Heart left ventricle (tissue), 16 donors: ENCODE measurements around the gene IL10RB. TPM values are rescaled to one million over a fixed set of nuclear protein-coding genes. Genes with fewer than 3 reads are reported as not detected.

Experiments used
- ATAC-seq, 4 donors: fragments of 200-7000 bp; cut with Tn5 transposase; one replicate each; pipeline ENCODE4 v1.9.1; 2020 to 2022; ENCODE audit warnings: moderate library complexity in 4 of 4, mild to moderate bottlenecking in 3 of 4, moderate number of reproducible peaks in 1 of 4
- DNase-seq, 5 donors: peaks; one replicate each; pipeline ENCODE4 v3.0.0-alpha.2; 2020
- H3K27ac ChIP-seq, 12 donors: fragments of 200-600 bp; sonication (generic) in 4 of 12; one replicate each; pipeline versions ENCODE4 v1.5.0 to v1.8.0; 2016 to 2022; ENCODE audit warnings: mild to moderate bottlenecking in 2 of 12
- H3K27me3 ChIP-seq, 9 donors: fragments of 200-600 bp; sonication (generic) in 2 of 9; one replicate each; pipeline versions ENCODE4 v1.5.1 to v1.8.0; 2016 to 2022; ENCODE audit warnings: mild to moderate bottlenecking in 3 of 9
- H3K36me3 ChIP-seq, 9 donors: fragments of 200-600 bp; sonication (generic) in 2 of 9; one replicate each; pipeline versions ENCODE4 v1.5.0 to v1.8.0; 2018 to 2022; ENCODE audit warnings: mild to moderate bottlenecking in 2 of 9
- H3K4me1 ChIP-seq, 12 donors: fragments of 200-600 bp; sonication (generic) in 4 of 12; one replicate each; pipeline versions ENCODE4 v1.5.0 to v1.8.0; 2016 to 2022; ENCODE audit warnings: mild to moderate bottlenecking in 3 of 12
- H3K4me3 ChIP-seq, 12 donors: fragments of 200-600 bp; sonication (generic) in 4 of 12; one replicate each; pipeline versions ENCODE4 v1.5.0 to v1.8.0; 2017 to 2022; ENCODE audit warnings: mild to moderate bottlenecking in 9 of 12, moderate library complexity in 4 of 12
- H3K9me3 ChIP-seq, 12 donors: fragments of 200-600 bp; sonication (generic) in 4 of 12; one replicate each; pipeline versions ENCODE4 v1.5.0 to v1.8.0; 2016 to 2022; ENCODE audit warnings: mild to moderate bottlenecking in 1 of 12
- POLR2A ChIP-seq, 2 donors: fragments of 450-650 bp; IDR thresholded peaks; one replicate each; pipeline ENCODE4 v1.6.1; 2017; ENCODE audit warnings: antibody characterized with exemption in 2 of 2, mild to moderate bottlenecking in 2 of 2, moderate library complexity in 2 of 2
- WGBS, 4 donors: extraction: QIAGEN DNeasy Blood & Tissue Kit in 2 of 4; methylation state at CpG; one replicate each; pipeline versions ENCODE4 v1.1.5 to v1.1.7; 2013 to 2018; 5-methylcytosine and 5-hydroxymethylcytosine counted together
- intact Hi-C, 10 donors: fragments of 100-400 bp; cut with DNase I; formaldehyde crosslinking; loops; one replicate each; pipeline versions ENCODE4 v1.11.1 to v1.14.2; 2022
- polyA plus RNA-seq, 2 donors: library from polyadenylated mRNA; stranded (reverse); fragments of 200-250 nt; gene quantifications; one replicate each; pipeline ENCODE4 v1.2.3, GENCODE V29; 2013
- total RNA-seq, 9 donors: library from RNA; depleted of rRNA in 2 of 9; stranded (reverse); fragments of >200 nt in 2 of 9; fragmentation: NEBNext Ultra II Directional in 3 of 9; extraction: Animal tissue kit (Norgen Biotek cat#: 25700) in 3 of 9; gene quantifications; one replicate each; pipeline versions ENCODE4 v1.1.0 to v1.2.4, GENCODE V29; 2016 to 2023
- TF ChIP-seq, protein P1 (sequence below), 12 donors: fragments of 200-600 bp; sonication (generic) in 4 of 12; IDR thresholded peaks; one replicate each; pipeline versions ENCODE4 v1.5.0 to v1.8.0; 2018 to 2022; ENCODE audit warnings: antibody characterized with exemption in 12 of 12, mild to moderate bottlenecking in 5 of 12
- donor health status: ischemic (EF 13 %, LVEDD 7.1; RV severe dilation, severe dysfunction).
- donor health status: healthy with polysubstance abuse.
- donor health status: DM: no; HTN: yes; CAD: no.
- donor health status: DM: no; HTN: no; CAD: no.
- donor health status: ischemic (EF 25% LVEDD 6.9; RV normal size, moderate dysfunction).
- donor health status: ischemic (EF 25% LVEDD 5.7; RV mildly dilated, moderate dysfunction).
- donor health status: healthy.
- donor health status: DM: yes; HTN: yes; CAD: no.
- donor health status: ischemic (EF 35%, LVEDD 5.7; RV mildly dilated, moderate dysfunction).
- donor health status: nonischemic (EF 11% LVEDD 7.7; RV severe dilation, severe dysfunction).
- donor health status: DM: yes; HTN: yes; CAD: no.
- donor health status: PGD.
- donor health status: ischemic (EF 29% LVEDD 5.4; RV normal size, mild dysfunction).
- donor health status: nonischemic (EF 23%, LVEDD 6.1; RV moderate dilation, normal function).

Gene IL10RB
- total and polyA plus RNA-seq, 11 donors = 4.5 to 28.2 (median 8.3) TPM

- Histone ChIP-seq H3K4me1 (peaks cover 0 to 72% (median 19%) of the 10 kb centered on the region in 12 donors), H3K27ac (peak overlapping the region; percentile 37 to 96 (median 68)), H3K27me3 (no peaks in the 10 kb centered on the region), H3K9me3 (no peaks in the 10 kb centered on the region), H3K4me3 (no peak overlapping the region), H3K36me3 (peaks cover 0 to 17% (median 8%) of the 10 kb centered on the region in 9 donors)
- TF ChIP-seq, protein P1, sequence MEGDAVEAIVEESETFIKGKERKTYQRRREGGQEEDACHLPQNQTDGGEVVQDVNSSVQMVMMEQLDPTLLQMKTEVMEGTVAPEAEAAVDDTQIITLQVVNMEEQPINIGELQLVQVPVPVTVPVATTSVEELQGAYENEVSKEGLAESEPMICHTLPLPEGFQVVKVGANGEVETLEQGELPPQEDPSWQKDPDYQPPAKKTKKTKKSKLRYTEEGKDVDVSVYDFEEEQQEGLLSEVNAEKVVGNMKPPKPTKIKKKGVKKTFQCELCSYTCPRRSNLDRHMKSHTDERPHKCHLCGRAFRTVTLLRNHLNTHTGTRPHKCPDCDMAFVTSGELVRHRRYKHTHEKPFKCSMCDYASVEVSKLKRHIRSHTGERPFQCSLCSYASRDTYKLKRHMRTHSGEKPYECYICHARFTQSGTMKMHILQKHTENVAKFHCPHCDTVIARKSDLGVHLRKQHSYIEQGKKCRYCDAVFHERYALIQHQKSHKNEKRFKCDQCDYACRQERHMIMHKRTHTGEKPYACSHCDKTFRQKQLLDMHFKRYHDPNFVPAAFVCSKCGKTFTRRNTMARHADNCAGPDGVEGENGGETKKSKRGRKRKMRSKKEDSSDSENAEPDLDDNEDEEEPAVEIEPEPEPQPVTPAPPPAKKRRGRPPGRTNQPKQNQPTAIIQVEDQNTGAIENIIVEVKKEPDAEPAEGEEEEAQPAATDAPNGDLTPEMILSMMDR (IDR thresholded peaks at IDR 0.05) = no peak
- TF ChIP-seq POLR2A (IDR thresholded peaks at IDR 0.05) = no peak
- peak in 3 of 5 donors; percentile 33 to 51 (median 47) for DNase-seq
- 47 to 57% (median 51%) methylated on average over 10 of the region's 10 CpGs for WGBS, 4 donors
- peak in 3 of 4 donors; percentile 64 to 77 (median 77) for ATAC-seq
- intact Hi-C loops = no loop called here
These were observed 34.8 kb downstream of the IL10RB start for GRCh38 chr21:33300701-33301631.

DNA sequence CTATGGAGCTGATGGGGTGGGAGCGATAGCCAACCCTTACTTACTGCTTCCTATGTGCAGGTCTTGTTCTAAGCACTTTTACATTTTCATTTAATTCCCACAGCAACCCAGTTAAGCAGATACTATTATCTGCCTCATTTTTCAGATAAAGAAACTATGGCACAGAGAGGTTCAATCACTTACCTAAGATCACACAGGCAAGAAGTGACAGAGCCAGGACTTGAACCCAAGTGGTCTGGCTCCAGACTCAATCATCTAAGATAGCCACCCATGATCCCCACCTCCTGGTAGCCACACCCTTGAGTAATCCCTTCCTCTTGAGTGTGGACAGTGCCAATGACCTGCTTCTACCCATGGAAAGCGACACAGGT is 35.5 kb downstream of the IL10RB start:
- H3K27ac ChIP-seq = peak overlapping the region; percentile 37 to 96 (median 68)
- WGBS, 4 donors = 72 to 80% (median 74%) methylated on average over 2 of the region's 2 CpGs
- intact Hi-C loops = no loop called here

GRCh38 chr21:33302055-33302454 is 35.9 kb downstream of the IL10RB start:
- Histone ChIP-seq H3K9me3 (no peaks in the 10 kb centered on the region), H3K27me3 (no peaks in the 10 kb centered on the region), H3K27ac (peak overlapping the region in 10 of 12 donors; percentile 55 to 96 (median 70)), H3K36me3 (peaks cover 0 to 6% (median 0%) of the 10 kb centered on the region in 9 donors), H3K4me1 (peaks cover 0 to 72% (median 19%) of the 10 kb centered on the region in 12 donors), H3K4me3 (no peak overlapping the region)
- intact Hi-C loops = no loop called here
- ATAC-seq = no peak
- WGBS, 4 donors = 87 to 93% (median 92%) methylated on average over 7 of the region's 7 CpGs
- DNase-seq = no peak
- TF ChIP-seq, protein P1 (IDR thresholded peaks at IDR 0.05) = no peak
- no peak for TF ChIP-seq POLR2A (IDR thresholded peaks at IDR 0.05)

More for the DNA sequence above, 35.5 kb downstream of the IL10RB start:
- Histone ChIP-seq H3K4me1 (peaks cover 0 to 72% (median 19%) of the 10 kb centered on the region in 12 donors), H3K36me3 (peaks cover 0 to 10% (median 1%) of the 10 kb centered on the region in 9 donors), H3K27me3 (no peaks in the 10 kb centered on the region), H3K4me3 (no peak overlapping the region), H3K9me3 (no peaks in the 10 kb centered on the region)
- ATAC-seq (no peak), DNase-seq (no peak)
- TF ChIP-seq, protein P1 (IDR thresholded peaks at IDR 0.05) = no peak

DNA sequence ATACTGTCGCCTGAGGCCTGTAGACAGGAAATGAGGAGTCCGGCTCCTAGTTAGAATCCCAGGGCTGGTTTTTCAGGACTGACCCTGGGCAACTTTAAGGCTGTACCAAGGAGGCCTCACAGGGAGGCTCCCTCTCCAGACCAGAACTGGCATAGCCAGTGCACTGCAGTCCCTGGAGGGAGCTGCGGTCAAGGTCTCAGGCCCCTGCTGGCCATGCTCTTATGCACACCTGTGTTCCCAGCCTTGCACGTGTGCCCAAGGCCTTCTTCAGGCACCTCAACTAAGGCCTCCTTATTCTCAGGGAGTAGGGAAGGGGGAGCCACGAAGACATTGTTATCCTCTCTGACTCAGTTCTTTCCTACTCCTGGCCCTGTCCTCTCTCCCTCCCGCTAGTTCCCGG is 36.6 kb downstream of the IL10RB start:
- DNase-seq (no peak), ATAC-seq (no peak)
- Histone ChIP-seq H3K27ac (peak overlapping the region in 1 of 12 donors; percentile 96), H3K4me3 (no peak overlapping the region), H3K9me3 (no peaks in the 10 kb centered on the region), H3K4me1 (peaks cover 0 to 71% (median 19%) of the 10 kb centered on the region in 12 donors), H3K27me3 (no peaks in the 10 kb centered on the region), H3K36me3 (peaks cover 0 to 2% (median 0%) of the 10 kb centered on the region in 9 donors)
- no peak for TF ChIP-seq POLR2A (IDR thresholded peaks at IDR 0.05)
- TF ChIP-seq, protein P1 (IDR thresholded peaks at IDR 0.05) = no peak
- intact Hi-C loops = no loop called here
- 91 to 94% (median 92%) methylated on average over 7 of the region's 7 CpGs for WGBS, 4 donors
